Activated naive CD4-positive, alpha-beta T cell treated with anti-CD3 and anti-CD28 coated beads, Interleukin-2, amount 50 U/mL, for 72 hours (primary cell): ENCODE data around the gene ITFG1. TPM values are rescaled to one million over a fixed set of nuclear protein-coding genes. Genes with fewer than 3 reads are reported as not detected.
"Not testable (repeated sequence)": the region's sequence is repeated elsewhere in the genome, so short reads cannot be mapped to it uniquely, and the experiment has no call there.

ENCODE experiments used
- ATAC-seq, 2 donors: fragments of 150-1000 bp; cut with Tn5 transposase; 2 replicates each; pipeline ENCODE4 v1.10.0; 2021; ENCODE audit warnings: mild to moderate bottlenecking in 2 of 2, moderate library complexity in 2 of 2
- DNase-seq, 2 donors: peaks; one replicate each; pipeline ENCODE4 v3.0.0; 2021 to 2022; ENCODE audit warnings: low spot score in 2 of 2
- H3K27ac Mint-ChIP-seq, 2 donors: one replicate each; pipeline ENCODE4 v1.8.0; 2022; ENCODE audit warnings: mild to moderate bottlenecking in 2 of 2, mixed read lengths in 2 of 2
- H3K36me3 Mint-ChIP-seq, 2 donors: one replicate each; pipeline ENCODE4 v1.8.0; 2022; ENCODE audit warnings: mixed read lengths in 2 of 2
- H3K9me3 Mint-ChIP-seq, 2 donors: one replicate each; pipeline ENCODE4 v1.8.0; 2022; ENCODE audit warnings: mixed read lengths in 2 of 2
- total RNA-seq, 2 donors: library from RNA; stranded (reverse); gene quantifications; one replicate each; pipeline ENCODE4 v1.2.3, GENCODE V29; 2022

The ITFG1 gene
- total RNA-seq, 2 donors from 2014 or later = 14.1 to 15.9 TPM

- no peak for ATAC-seq
- DNase-seq = no peak
- no peaks in the 10 kb centered on the region for H3K9me3 Mint-ChIP-seq
- peak overlapping the region; percentile 95 to 98 for H3K27ac Mint-ChIP-seq
- peaks cover 21 to 22% of the 10 kb centered on the region in 2 donors for H3K36me3 Mint-ChIP-seq
These were observed 1.3 kb downstream of the ITFG1 start for GRCh38 chr16:47459603-47460002.

- Mint-ChIP-seq H3K36me3 (peaks cover 21 to 22% of the 10 kb centered on the region in 2 donors), H3K27ac (peak overlapping the region in 1 of 2 donors; percentile 15), H3K9me3 (no peaks in the 10 kb centered on the region)
- ATAC-seq (no peak), DNase-seq (no peak)
These were observed 2.5 kb downstream of the ITFG1 start for GRCh38 chr16:47458331-47458730.

GRCh38 chr16:47449788-47450187, 11.1 kb downstream of the ITFG1 start:
- DNase-seq (no peak), ATAC-seq (no peak)
- Mint-ChIP-seq H3K27ac (no peak overlapping the region), H3K36me3 (peaks cover 10 to 11% of the 10 kb centered on the region in 2 donors), H3K9me3 (no peaks in the 10 kb centered on the region)

GRCh38 chr16:47448830-47449575, 11.9 kb downstream of the ITFG1 start:
- DNase-seq = no peak
- Mint-ChIP-seq H3K36me3 (peaks cover 10 to 11% of the 10 kb centered on the region in 2 donors), H3K9me3 (no peaks in the 10 kb centered on the region), H3K27ac (no peak overlapping the region)
- no peak for ATAC-seq

GRCh38 chr16:47446431-47446830, 14.4 kb downstream of the ITFG1 start:
- no peak for ATAC-seq
- peaks cover 4 to 6% of the 10 kb centered on the region in 2 donors for H3K9me3 Mint-ChIP-seq
- no peak overlapping the region for H3K27ac Mint-ChIP-seq
- peaks cover 19% of the 10 kb centered on the region in 2 donors for H3K36me3 Mint-ChIP-seq
- no peak for DNase-seq

- not testable (repeated sequence) for H3K27ac Mint-ChIP-seq, DNase-seq, ATAC-seq
- peaks cover 34 to 38% of the 10 kb centered on the region in 2 donors for H3K36me3 Mint-ChIP-seq
- peaks cover 10 to 11% of the 10 kb centered on the region in 2 donors for H3K9me3 Mint-ChIP-seq
These were observed 18.0 kb downstream of the ITFG1 start for GRCh38 chr16:47442884-47443283.

- H3K36me3 Mint-ChIP-seq = peaks cover 41 to 47% of the 10 kb centered on the region in 2 donors
These were observed 20.8 kb downstream of the ITFG1 start for GRCh38 chr16:47440066-47440465.

GRCh38 chr16:47434274-47434673, 26.6 kb downstream of the ITFG1 start:
- DNase-seq, ATAC-seq, H3K9me3 Mint-ChIP-seq, H3K27ac Mint-ChIP-seq: not testable (repeated sequence)
- peaks cover 16 to 25% of the 10 kb centered on the region in 2 donors for H3K36me3 Mint-ChIP-seq

More at GRCh38 chr16:47440066-47440465, 20.8 kb downstream of the ITFG1 start:
- not testable (repeated sequence) for H3K27ac Mint-ChIP-seq, DNase-seq, ATAC-seq
- peaks cover 10 to 11% of the 10 kb centered on the region in 2 donors for H3K9me3 Mint-ChIP-seq

- ATAC-seq (peak in 1 of 2 donors; percentile 37), DNase-seq (no peak)
- Mint-ChIP-seq H3K36me3 (peaks cover 5 to 16% of the 10 kb centered on the region in 2 donors), H3K9me3 (no peaks in the 10 kb centered on the region), H3K27ac (no peak overlapping the region)
These were observed 28.9 kb downstream of the ITFG1 start for GRCh38 chr16:47431960-47432359.

GRCh38 chr16:47426806-47427205, 34.1 kb downstream of the ITFG1 start:
- H3K36me3 Mint-ChIP-seq = peaks cover 21 to 42% of the 10 kb centered on the region in 2 donors
- ATAC-seq = no peak

GRCh38 chr16:47424846-47425245, 36.0 kb downstream of the ITFG1 start:
- Mint-ChIP-seq H3K9me3 (no peaks in the 10 kb centered on the region), H3K27ac (no peak overlapping the region), H3K36me3 (peaks cover 28 to 42% of the 10 kb centered on the region in 2 donors)
- DNase-seq = no peak
- no peak for ATAC-seq

More at GRCh38 chr16:47426806-47427205, 34.1 kb downstream of the ITFG1 start:
- Mint-ChIP-seq H3K9me3 (no peaks in the 10 kb centered on the region), H3K27ac (no peak overlapping the region)
- DNase-seq = no peak

- ATAC-seq = no peak
- DNase-seq = no peak
- peaks cover 9 to 12% of the 10 kb centered on the region in 2 donors for H3K36me3 Mint-ChIP-seq
- no peak overlapping the region for H3K27ac Mint-ChIP-seq
- H3K9me3 Mint-ChIP-seq = no peaks in the 10 kb centered on the region
These were observed 44.0 kb downstream of the ITFG1 start for GRCh38 chr16:47416869-47417268.

GRCh38 chr16:47413041-47413440, 47.8 kb downstream of the ITFG1 start:
- H3K9me3 Mint-ChIP-seq = no peaks in the 10 kb centered on the region
- ATAC-seq (no peak), DNase-seq (no peak)
- H3K36me3 Mint-ChIP-seq = peaks cover 7 to 12% of the 10 kb centered on the region in 2 donors
- H3K27ac Mint-ChIP-seq = no peak overlapping the region

- H3K9me3 Mint-ChIP-seq = no peaks in the 10 kb centered on the region
- H3K27ac Mint-ChIP-seq = no peak overlapping the region
- DNase-seq (no peak), ATAC-seq (no peak)
- peaks cover 5 to 7% of the 10 kb centered on the region in 2 donors for H3K36me3 Mint-ChIP-seq
These were observed 52.4 kb downstream of the ITFG1 start for GRCh38 chr16:47408491-47408890.

- no peak for ATAC-seq
These were observed 64.9 kb downstream of the ITFG1 start for GRCh38 chr16:47395733-47396498.

GRCh38 chr16:47392081-47392480, 68.8 kb downstream of the ITFG1 start:
- H3K9me3 Mint-ChIP-seq = no peaks in the 10 kb centered on the region
- H3K27ac Mint-ChIP-seq = peak overlapping the region in 1 of 2 donors; percentile 17
- ATAC-seq (peak in 1 of 2 donors; percentile 29), DNase-seq (no peak)
- peaks cover 0 to 5% of the 10 kb centered on the region in 2 donors for H3K36me3 Mint-ChIP-seq

More at GRCh38 chr16:47395733-47396498, 64.9 kb downstream of the ITFG1 start:
- Mint-ChIP-seq H3K36me3 (peaks cover 0 to 5% of the 10 kb centered on the region in 2 donors), H3K27ac (peak overlapping the region in 1 of 2 donors; percentile 0), H3K9me3 (no peaks in the 10 kb centered on the region)
- DNase-seq = no peak

- no peak overlapping the region for H3K27ac Mint-ChIP-seq
- DNase-seq (no peak), ATAC-seq (no peak)
- no peaks in the 10 kb centered on the region for H3K9me3 Mint-ChIP-seq
- H3K36me3 Mint-ChIP-seq = no peaks in the 10 kb centered on the region
These were observed 72.2 kb downstream of the ITFG1 start for GRCh38 chr16:47388705-47389104.
